Activated T-helper 1 cell treated with Interleukin-2 at 50 U/mL for 16 hours (primary cell): ENCODE measurements around the gene SMIM43.

Source experiments
- DNase-seq: peaks from one replicate; pipeline ENCODE4 v3.0.0-alpha.2; 2020; ENCODE audit warnings: low read depth

Gene SMIM43

DNA sequence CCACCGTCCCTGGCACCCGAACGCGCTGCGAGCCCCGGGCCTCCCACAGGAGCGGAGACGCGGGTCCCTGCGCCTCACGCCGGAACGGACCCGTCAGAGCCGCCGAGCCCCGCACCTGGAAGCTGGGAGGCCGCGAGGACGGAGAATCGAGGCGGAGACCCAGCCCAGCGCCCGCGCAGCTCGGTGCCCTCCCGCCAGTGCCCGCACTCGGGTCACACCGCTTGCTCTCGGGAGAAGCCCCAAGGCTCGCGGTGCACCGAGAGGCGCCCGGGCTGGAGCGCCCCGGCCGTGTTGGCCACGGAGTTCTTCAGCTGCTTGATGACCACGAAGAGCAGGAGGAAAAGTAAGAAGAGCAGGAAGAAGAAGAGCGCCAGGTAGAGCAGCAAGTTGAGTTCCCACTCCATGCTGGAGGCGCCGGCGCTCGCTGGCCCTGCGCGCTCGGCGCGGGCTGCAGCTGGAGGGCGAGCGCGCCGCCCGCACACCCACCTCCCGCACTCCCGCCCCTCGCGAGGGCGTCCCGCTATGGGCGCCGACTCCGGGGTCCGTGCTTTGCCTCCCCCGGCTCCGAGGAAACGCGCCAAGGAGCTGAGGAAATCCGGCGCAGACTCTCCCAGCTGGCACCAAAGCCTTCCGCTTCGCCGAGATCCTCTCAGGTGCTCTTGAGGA lies at the start of gene SMIM43:
SMIM43 (minus strand) TSS at position 463 of the 666 bp plus-strand sequence; CDS start at position 404, 59 bp downstream.
- DNase-seq, result no peak

DNA sequence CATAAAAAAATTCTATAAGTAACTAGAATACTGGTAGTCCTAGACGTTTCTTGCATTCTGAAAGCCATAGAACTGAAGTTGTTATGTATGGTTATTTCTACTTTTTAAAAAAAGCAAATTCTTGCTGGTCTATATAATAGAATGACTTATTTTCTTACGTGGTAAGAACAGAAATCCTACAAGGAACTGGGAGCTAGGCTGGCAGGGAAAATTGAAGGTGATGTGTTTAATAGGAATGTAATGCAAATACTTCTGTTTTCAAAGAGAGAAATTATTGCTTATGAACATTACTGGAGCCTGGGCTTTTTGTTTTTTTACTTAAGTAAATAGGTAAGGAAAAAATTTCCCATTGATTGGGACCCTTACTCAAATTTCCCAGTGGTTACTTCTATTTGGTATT lies 49.8 kb upstream of the SMIM43 start:
- DNase-seq, result no peak

DNA sequence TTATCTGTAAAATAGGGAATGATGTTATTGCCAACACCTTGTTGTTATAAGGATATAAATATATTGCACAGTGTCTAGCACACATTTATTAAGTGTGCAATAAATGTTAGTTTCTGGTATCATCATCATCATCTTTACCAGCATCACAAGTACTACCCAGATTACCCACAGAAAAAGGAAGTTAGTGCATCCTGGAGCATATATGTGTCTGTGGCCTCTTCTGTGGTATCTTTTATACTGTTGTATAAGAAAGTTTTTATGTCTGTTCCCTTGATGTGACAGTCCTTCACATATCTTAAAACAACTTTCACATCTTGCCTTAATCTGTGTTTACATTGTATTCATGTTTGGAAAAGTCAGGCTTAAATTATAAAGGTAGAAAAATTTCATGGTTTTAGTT lies 46.2 kb upstream of the SMIM43 start:
- no peak for DNase-seq

GRCh38 chr4:121806411-121806810 lies 41.4 kb upstream of the SMIM43 start:
- no peak for DNase-seq

GRCh38 chr4:121801715-121802075 lies 36.7 kb upstream of the SMIM43 start:
- DNase-seq, result no peak

DNA sequence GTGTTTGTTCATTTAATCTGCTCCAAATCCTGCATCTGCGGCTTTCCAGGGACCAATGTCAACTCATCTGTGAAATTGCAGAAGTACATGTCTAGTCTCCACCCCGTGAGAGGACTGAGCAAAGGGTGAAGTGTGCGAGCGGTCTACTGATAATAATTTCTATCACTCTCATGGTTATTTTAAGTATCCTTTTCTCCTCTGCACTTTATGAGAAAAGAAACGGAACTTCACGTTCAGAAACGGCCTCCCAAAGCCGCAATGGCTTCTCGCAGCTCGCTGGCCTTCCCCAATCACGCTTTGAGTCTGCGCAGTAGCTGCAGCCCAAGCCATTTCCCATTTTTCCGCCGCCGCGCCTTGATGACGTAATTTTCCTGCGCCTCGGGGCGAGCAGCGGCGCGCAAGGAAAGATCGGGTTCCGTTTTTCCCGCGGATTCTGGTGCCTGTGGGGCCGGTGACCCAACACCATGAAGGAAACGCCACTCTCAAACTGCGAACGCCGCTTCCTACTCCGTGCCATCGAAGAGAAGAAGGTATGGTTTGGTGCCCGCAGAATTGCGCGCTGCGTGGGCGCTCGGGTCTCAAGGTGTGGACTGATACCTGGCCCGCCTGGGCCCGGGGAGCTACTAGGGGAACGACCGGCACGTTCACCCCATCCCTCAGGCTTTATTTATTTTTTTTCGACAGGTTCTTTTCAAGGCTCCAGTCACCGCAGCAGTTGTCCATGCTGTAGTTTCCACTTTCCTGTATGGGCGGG lies 36.2 kb upstream of the SMIM43 start, which contains the start of gene EXOSC9:
EXOSC9 (plus strand) TSS at position 363 of the 754 bp plus-strand sequence; CDS start at position 465, 102 bp downstream.
- peak; percentile 89 for DNase-seq

GRCh38 chr4:121800638-121800960 lies 35.6 kb upstream of the SMIM43 start:
- DNase-seq, result no peak

DNA sequence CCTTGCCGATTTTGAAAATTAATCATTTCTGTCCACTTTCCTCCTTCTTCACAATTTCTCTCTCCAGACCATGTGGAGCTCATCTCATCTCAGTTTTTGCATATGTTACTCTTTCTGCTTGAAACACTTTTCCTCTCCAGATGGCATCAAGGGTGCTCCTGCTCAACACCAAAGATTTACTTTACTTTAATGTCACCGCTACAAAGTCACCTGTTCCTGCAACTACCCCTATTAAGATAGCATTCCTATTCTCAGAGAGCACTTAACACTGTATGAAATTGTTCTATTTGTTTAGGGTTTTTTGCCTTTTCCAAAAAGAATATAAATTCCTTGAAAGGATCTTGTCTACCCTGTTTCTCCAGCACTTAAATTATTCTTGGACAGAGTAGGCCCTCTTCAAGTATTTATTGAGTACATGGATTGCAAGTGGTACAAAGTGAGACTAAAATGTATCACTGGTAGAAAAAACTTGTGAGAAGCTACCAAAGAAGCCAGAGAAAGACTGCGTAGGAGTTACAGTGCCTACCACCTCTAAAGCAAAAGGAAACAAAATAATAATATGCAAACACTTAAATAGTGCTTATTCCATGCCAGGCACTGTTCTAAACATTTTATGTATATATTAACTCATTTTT lies 35.0 kb upstream of the SMIM43 start:
- no peak for DNase-seq

- no peak for DNase-seq
These were observed 34.4 kb upstream of the SMIM43 start for GRCh38 chr4:121799208-121799823.

DNA sequence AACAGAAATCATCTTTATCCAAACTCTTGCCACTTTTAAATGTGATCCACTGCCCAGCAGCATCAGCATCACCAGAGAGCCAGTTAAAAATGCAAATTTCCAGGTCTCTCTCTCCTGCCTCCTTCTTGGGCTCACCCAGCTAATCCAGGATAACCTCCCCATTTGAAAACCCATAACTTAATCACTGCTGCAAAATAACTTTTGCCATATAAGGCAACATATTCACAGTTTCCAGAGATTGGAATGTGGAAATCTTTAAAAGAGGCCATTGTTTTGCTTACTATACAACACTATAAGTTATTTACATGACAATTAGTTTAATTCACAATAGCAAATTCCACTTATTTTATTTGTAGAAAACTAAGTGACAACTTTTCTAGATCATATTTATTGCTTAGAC lies 31.3 kb upstream of the SMIM43 start:
- DNase-seq, result no peak

- no peak for DNase-seq
These were observed 29.7 kb upstream of the SMIM43 start for GRCh38 chr4:121794505-121795188.

DNA sequence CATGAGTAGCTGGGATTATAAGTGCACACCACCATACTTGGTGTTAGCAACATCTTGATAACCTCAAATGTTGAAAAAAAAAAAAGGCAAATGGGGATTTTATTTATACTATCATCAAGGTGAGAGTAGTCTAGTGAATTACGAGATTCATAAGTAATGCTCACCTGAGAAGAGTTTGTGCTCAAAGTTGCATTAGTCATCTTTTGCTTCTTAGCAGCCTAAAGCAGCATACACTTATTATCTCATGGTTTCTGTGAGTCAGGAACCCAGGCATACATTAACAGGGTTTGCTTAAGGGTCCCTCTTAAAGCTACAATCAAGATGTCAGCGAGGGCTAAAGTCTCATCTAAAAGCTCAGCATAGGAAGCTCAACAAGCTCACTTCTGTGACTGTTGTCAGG lies 28.0 kb upstream of the SMIM43 start:
- DNase-seq, result no peak

- DNase-seq, result no peak
These were observed 26.5 kb upstream of the SMIM43 start for GRCh38 chr4:121791481-121791880.

DNA sequence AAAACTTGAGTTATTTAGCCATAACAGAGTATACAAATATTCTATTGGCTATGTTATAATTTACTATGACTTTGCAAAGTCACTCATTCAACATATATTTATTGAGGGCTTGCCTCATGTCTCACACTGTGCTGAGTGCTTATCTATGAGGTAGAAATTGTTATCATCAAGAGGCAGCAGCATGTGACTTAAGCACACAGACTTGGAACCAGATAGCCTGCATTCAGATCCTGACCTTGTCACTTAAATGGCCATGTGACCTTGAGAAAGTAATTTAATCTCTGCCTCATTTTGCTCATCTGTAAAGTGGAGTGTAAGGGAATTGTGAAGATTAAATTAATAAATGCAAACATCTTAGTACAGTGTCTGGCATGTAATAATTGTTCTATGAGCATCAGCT lies 26.0 kb upstream of the SMIM43 start:
- no peak for DNase-seq

DNA sequence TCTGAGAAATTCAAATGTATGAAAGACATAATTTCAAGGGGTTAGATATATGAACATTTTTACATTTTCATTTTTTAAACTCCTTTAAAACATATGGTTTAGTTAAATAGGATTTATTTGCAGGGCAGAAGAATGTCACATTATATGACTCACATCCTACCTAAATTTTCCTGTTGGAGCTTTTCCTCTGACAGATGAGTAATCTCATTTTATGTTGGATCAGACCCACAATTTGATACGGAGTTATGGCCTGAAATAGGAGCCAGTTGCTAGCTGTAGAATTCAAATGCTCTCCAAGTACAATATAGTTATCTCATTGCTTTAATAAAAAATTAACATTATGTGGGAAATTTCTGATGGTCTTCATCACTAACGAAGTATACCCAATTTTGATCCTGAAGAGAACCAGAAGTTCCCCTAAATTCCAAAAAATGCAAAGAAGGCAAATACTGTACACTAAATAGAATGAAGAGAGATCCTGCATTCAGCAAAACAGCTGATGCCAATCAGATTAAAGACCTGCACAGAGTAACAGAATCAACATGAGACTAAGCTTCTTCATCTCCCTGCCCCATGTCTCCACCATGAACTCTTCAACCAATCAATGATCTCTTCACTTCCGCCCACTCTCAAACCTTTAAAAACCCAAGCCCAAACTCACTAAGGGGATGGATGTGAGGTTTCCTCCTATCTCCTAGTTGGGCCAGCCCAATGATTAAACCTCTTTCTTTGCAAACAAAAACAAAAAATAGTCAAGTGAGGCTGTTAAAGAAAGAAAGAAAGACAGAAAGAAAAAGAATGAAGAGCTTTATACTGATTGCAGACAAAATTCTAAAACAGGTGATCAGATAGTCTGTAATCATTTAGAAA lies 25.2 kb upstream of the SMIM43 start:
- DNase-seq, result no peak

GRCh38 chr4:121789455-121789854 lies 24.5 kb upstream of the SMIM43 start:
- DNase-seq, result no peak

- DNase-seq, result no peak
These were observed 23.9 kb upstream of the SMIM43 start for GRCh38 chr4:121788896-121789295.

- no peak for DNase-seq
These were observed 21.3 kb upstream of the SMIM43 start for GRCh38 chr4:121786221-121786620.

- DNase-seq, result no peak
These were observed 20.5 kb upstream of the SMIM43 start for GRCh38 chr4:121785479-121785878.

- no peak for DNase-seq
These were observed 20.0 kb upstream of the SMIM43 start for GRCh38 chr4:121784975-121785374.

DNA sequence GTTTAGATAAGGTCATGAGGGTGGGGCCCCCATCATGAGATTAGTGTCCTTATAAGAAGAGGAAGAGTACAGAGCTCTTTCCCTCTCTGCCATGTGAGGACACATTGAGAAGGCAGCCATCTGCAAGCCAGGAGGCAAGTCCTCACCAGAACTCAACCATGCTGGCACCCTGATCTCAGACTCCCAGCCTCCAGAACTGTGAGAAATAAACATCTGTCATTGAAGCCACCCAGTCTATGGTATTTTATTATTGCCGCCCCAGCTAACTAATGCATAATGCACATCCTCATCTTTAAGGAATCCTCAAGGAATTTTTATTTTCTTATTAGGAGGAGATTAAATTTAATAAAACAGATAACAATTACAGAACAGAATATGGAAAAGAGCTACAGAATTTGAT lies 19.4 kb upstream of the SMIM43 start:
- DNase-seq, result no peak
